GM21529 (cell line): Measurements from ENCODE around the gene GLP1R.

ENCODE experiments used
- ATAC-seq: cut with Tn5 transposase; IDR thresholded peaks from one replicate; pipeline ENCODE4 v1.9.1; 2021; ENCODE audit not compliant: unreplicated experiment

GLP1R gene

DNA sequence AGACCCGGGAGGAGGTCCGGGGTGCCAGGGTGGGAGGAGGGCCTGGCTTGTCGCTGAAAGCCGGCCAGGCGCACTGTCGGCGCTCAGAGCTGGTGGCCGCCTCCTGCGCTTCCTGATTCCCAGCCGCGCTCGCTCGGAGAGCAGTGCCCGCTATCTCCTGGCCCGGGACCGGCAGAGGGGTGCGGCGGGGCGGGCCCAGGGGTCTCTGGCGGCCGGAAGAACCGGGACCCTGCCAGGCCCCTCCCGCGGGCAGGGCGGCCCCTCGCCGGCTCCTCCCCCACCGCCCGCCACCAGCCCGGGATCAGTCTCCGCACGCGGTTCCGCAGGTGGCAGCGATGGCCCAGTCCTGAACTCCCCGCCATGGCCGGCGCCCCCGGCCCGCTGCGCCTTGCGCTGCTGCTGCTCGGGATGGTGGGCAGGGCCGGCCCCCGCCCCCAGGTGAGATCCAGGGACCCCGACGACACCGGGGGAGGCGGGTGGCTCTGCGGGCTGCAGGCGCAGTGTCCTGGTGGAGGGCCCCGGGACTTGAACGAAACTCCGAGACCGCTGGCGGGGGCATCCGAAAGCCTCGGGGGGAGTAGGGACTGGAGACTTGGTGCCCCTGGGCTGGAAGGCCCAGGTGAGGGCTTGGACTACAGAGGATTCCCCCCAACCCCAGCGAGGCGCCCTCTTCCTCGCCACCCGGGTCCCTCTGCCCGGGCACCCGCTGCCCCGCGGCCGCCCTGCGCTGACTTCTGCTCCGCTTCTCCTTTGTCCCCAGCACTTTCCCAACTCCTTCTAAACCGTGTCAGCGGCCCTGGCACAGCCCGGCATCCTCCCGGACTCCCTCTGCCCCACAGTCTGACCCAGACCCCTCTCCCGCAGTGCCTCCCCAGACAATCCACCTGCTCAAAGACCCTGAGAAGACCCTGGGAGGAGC is at the start of gene GLP1R:
Gene GLP1R (plus strand): TSS at position 301 of the 919 bp plus-strand sequence. CDS start 60 bp downstream, at position 361.
- ATAC-seq: no peak

DNA sequence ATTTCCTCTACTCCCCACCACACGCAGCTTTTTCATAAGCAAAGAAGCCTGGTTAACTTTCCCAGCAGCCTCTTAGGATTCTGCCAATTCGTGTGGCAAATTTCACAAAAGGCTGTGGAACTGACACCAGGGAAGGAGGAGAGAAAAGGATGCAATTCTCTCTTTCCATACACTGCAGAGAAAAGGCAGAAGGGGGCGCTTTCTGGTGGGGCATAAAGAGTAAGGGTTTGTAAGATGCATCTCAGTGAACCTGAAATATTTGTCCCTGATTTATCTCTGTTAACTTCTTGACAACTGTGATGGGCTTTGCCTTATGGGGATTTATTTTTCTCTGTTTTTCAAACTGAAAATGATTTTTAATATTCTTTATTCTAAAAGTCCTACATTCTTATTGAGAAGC is 45.5 kb upstream of the GLP1R start:
- ATAC-seq: no peak

DNA sequence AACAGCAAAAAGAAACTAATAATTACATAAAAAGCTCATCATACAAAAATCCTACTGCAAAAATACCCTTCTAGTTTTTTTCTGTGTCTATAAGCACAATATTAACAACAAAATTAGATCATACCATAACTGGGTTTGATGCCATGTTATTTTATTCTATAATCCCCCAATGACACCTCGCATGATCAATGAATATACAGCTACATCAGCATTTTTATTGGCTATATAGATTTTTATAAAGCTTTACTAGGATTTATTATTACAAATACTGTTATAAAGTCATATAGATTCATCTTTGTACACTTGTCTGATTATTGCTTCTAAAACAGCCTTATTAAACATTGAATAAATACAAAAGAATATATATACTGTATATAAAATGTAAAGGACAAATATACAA is 45.1 kb upstream of the GLP1R start:
- no peak for ATAC-seq

GRCh38 chr6:39004801-39005200 is 43.8 kb upstream of the GLP1R start:
- ATAC-seq: no peak

- ATAC-seq: no peak
Measured at GRCh38 chr6:39005774-39006173, 42.8 kb upstream of the GLP1R start.

GRCh38 chr6:39007575-39007974 is 41.0 kb upstream of the GLP1R start:
- ATAC-seq: no peak

DNA sequence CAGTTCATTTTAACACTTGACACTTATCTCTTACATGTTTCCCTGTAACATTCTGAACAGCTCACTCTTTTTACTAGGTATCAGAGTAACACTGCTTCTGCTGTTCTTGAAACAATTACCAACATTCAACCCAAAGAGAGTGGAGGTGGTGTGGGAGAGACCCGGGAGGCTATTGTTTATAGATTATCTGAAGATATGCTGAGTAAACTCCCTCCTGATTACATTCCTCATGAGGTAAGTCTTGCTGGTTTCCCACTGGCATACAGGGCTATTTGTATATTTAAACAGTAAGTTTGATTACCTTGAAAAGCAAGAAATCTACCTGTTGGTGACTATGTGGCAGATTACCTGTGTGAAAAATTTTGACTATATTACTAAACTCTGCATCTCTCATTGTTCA is 39.8 kb upstream of the GLP1R start:
- no peak for ATAC-seq

GRCh38 chr6:39009476-39009875 is 39.1 kb upstream of the GLP1R start:
- ATAC-seq: no peak

- no peak for ATAC-seq
Measured at GRCh38 chr6:39016839-39017546, 31.6 kb upstream of the GLP1R start.

- ATAC-seq: no peak
Measured at GRCh38 chr6:39017547-39017880, 31.1 kb upstream of the GLP1R start.

DNA sequence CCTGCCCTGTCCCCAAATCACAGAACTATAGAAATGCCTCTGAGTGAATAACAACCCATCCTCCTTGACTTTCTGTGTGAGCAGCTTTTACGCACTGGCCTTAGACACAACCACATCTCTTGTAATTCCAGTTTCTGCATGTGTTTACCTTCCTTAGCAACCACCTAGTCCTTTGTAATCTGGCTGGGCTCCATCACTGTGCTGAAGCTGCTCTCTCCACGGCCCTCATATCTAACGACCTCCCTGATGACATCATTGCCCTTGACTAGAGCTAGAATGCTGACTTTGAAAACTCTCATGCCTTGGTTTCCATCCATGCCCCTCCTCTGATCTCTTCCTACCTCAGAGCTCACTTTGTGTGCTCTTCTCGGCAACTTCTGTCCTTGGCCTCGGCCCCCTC is 30.5 kb upstream of the GLP1R start:
- ATAC-seq: no peak

- no peak for ATAC-seq
Measured at GRCh38 chr6:39020136-39020535, 28.4 kb upstream of the GLP1R start.

DNA sequence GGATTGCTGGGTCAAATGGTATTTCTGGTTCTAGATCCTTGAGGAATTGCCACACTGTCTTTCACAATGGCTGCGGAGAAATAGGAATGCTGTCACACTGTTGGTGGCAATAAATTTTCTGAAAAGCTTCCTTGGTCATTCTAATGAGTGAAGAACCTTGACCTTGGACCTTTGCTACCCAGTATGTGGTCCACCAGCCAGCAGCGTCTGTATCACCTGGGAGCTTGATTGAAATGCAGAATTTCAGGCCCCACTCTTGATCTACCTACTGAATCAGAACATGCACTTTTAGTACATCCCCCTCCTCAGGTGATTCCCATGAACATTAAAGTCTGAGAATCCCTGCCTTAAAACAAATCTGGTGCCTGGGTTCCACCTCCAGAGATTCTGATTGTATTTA is 27.5 kb upstream of the GLP1R start:
- ATAC-seq: no peak

- ATAC-seq: no peak
Measured at GRCh38 chr6:39021779-39022178, 26.8 kb upstream of the GLP1R start.

DNA sequence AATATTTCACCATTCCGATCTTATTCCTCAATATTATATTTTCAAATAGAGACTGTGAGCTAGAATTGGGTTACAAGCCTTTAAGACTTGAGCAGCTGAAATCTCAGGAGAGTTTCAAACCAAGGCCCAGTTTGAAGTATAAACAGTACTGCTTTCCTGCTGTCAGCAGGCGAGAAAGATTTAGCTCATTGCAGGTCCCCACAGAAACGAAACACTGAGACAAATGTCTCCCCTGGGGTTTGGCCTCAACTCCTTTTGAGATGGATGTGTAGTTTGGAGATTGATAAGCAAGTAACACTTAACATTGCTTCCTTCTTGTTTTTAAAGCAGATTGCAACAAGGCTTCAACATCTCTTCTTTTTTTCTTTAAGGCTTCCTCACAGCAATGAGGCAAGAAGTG is 22.4 kb upstream of the GLP1R start:
- ATAC-seq: no peak

DNA sequence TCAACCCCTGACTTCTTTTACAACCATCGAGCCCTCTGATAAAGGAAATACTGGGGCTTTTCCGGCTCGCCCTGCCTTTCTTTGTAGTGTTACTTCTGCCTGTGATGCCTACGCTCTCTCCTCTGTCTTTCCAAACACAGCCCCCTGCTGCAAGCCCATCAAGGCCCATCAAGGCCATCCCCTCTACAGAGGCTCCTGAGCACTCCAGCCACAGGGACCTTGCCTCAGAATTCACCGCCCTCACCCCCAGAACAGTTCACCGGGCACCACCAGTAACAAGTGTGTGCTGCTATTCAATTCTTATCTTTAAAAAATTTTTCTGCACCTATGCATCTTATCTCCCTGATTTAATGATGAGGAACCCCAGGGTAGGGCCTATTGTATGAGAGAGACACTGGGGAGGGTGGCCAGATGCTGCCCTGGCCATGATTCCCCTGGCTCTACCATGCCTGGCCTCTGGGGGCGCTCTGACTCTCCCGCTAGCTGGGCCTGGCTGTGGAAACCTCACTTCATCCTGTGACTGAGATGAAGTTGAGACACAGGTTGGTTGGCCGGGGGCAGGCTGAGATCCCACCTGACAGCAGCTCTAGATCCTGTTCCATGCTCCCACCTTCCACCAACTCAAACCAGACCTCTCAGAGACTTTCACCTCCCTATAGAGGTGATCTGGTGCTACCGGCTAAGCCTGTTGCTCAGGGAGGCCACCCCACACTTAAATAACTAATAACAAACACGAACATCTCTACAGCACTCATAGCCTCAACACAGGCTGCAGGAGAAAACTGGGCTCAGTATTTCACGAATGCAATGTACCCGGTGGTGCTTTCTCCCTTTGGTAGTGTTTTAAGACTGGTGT is 19.2 kb upstream of the GLP1R start:
- peak; percentile 59 for ATAC-seq

GRCh38 chr6:39035681-39036080 is 12.9 kb upstream of the GLP1R start:
- no peak for ATAC-seq

- no peak for ATAC-seq
Measured at GRCh38 chr6:39037082-39037508, 11.5 kb upstream of the GLP1R start.

DNA sequence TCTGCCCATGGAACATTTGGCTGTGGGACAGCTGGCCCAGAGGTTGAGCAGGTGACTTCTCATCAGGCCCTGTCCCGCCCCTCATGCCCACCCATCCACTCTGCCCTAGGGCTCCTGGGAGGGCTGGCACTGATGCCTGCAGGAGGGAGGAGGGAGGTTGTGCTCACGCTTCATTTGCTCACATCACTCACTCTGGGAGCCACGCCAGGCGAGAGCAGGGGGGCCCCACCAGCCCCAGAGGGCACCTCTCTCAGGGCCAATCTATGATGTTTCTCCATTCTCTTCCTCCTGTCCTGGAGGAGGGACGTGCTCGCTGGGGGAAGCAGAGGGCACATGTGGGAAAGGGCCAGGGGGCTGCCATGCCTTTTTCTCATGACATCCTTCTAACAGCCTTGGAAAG is 10.9 kb upstream of the GLP1R start:
- no peak for ATAC-seq

DNA sequence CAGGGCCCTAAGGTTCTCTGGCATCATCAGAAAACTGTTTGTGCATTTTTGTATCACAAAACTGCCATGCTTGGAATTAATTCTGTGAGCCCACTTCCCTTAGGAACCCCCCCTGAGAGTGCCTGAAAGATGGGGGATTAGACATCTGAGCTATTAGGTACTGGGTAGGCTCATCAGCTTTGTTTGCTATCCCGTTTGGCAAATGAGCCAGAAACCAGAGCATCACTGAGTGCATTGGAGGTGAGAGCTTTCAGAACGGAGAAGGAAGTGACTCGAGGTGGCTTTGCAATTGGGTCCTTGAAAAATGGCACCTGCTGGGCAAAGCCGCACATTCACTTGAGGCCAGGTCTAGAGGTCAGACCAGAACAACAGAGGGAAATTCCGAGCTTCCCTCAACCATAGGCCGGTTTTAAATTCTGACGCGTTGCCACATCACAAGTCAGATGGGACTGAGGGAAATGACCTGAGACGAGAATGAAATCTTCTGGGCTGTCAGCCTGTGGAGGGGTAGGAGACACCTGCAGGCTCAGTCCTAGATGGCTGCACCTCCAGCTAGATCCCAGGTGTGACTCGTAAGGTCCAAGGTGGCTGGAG is 8.4 kb upstream of the GLP1R start:
- no peak for ATAC-seq

GRCh38 chr6:39041072-39041471 is 7.5 kb upstream of the GLP1R start:
- peak; percentile 70 for ATAC-seq
